ENCODE data around the gene MTA1.

MTA1 gene

GRCh38 chr14:105398726-105399465 is 20.7 kb upstream of the MTA1 start:
- Mint-ChIP-seq H3K36me3 (ENCODE audit: low read depth) (peaks cover 51% of the 10 kb centered on the region), H3K4me3 (peak overlapping the region; percentile 78), H3K4me1 (peaks cover 14% of the 10 kb centered on the region), H3K27ac (no peak overlapping the region), H3K9me3 (peaks cover 54% of the 10 kb centered on the region), H3K27me3 (ENCODE audit: low read depth, poor library complexity) (no peaks in the 10 kb centered on the region)
- DNase-seq = no peak
- TF ChIP-seq, protein P1, sequence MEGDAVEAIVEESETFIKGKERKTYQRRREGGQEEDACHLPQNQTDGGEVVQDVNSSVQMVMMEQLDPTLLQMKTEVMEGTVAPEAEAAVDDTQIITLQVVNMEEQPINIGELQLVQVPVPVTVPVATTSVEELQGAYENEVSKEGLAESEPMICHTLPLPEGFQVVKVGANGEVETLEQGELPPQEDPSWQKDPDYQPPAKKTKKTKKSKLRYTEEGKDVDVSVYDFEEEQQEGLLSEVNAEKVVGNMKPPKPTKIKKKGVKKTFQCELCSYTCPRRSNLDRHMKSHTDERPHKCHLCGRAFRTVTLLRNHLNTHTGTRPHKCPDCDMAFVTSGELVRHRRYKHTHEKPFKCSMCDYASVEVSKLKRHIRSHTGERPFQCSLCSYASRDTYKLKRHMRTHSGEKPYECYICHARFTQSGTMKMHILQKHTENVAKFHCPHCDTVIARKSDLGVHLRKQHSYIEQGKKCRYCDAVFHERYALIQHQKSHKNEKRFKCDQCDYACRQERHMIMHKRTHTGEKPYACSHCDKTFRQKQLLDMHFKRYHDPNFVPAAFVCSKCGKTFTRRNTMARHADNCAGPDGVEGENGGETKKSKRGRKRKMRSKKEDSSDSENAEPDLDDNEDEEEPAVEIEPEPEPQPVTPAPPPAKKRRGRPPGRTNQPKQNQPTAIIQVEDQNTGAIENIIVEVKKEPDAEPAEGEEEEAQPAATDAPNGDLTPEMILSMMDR (IDR thresholded peaks at IDR 0.05) = no peak

GRCh38 chr14:105399466-105399775 is 20.2 kb upstream of the MTA1 start:
- Mint-ChIP-seq H3K36me3 (ENCODE audit: low read depth) (peaks cover 57% of the 10 kb centered on the region), H3K9me3 (peaks cover 60% of the 10 kb centered on the region), H3K4me3 (peak overlapping the region; percentile 18), H3K4me1 (peaks cover 12% of the 10 kb centered on the region), H3K27ac (no peak overlapping the region), H3K27me3 (ENCODE audit: low read depth, poor library complexity) (peaks cover under 1% of the 10 kb centered on the region)
- TF ChIP-seq, protein P1 (IDR thresholded peaks at IDR 0.05) = no peak
- no peak for DNase-seq

GRCh38 chr14:105400016-105400415 is 19.6 kb upstream of the MTA1 start:
- Mint-ChIP-seq H3K4me1 (peaks cover 9% of the 10 kb centered on the region), H3K27me3 (ENCODE audit: low read depth, poor library complexity) (peaks cover 6% of the 10 kb centered on the region), H3K4me3 (no peak overlapping the region), H3K27ac (no peak overlapping the region), H3K36me3 (ENCODE audit: low read depth) (peaks cover 62% of the 10 kb centered on the region), H3K9me3 (peaks cover 66% of the 10 kb centered on the region)
- no peak for DNase-seq
- TF ChIP-seq, protein P1 (IDR thresholded peaks at IDR 0.05) = no peak

GRCh38 chr14:105401699-105402098 is 17.9 kb upstream of the MTA1 start:
- Mint-ChIP-seq H3K9me3 (peaks cover 82% of the 10 kb centered on the region), H3K4me1 (peaks cover 9% of the 10 kb centered on the region), H3K4me3 (no peak overlapping the region), H3K27ac (no peak overlapping the region), H3K36me3 (ENCODE audit: low read depth) (peaks cover 79% of the 10 kb centered on the region), H3K27me3 (ENCODE audit: low read depth, poor library complexity) (peaks cover 13% of the 10 kb centered on the region)
- no peak for DNase-seq
- TF ChIP-seq, protein P1 (IDR thresholded peaks at IDR 0.05) = no peak

DNA sequence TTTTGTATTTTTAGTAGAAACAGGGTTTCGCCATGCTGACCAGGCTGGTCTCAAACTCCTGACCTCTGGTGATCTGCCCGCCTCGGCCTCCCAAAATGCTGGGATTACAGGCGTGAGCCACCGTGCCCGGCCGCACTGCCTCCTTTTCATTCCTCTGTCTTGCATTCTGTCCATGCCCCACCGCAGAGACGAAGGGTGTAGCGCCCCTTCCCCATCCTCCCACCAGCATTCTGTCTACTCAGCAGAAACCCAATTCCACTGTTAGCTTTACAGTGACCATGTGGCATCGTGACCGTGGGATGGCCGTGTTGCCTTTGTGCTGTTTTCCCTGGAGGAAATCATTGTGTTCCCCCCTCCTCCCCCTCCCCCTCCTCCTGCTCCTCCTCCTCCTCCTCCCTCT is 11.0 kb upstream of the MTA1 start:
- H3K27ac Mint-ChIP-seq = no peak overlapping the region
- peaks cover 58% of the 10 kb centered on the region for H3K36me3 Mint-ChIP-seq (ENCODE audit: low read depth)
- peaks cover 73% of the 10 kb centered on the region for H3K27me3 Mint-ChIP-seq (ENCODE audit: low read depth, poor library complexity)

More for the DNA sequence above, 11.0 kb upstream of the MTA1 start:
- TF ChIP-seq, protein P1 (IDR thresholded peaks at IDR 0.05) = no peak
- DNase-seq = no peak
- Mint-ChIP-seq H3K4me3 (no peak overlapping the region), H3K9me3 (peaks cover 61% of the 10 kb centered on the region), H3K4me1 (peaks cover 22% of the 10 kb centered on the region)
